ENCODE measurements around the gene SERF1B. TPM values are rescaled to one million over a fixed set of nuclear protein-coding genes. Genes with fewer than 3 reads are reported as not detected.
"Not testable (repeated sequence)": the region's sequence is repeated elsewhere in the genome, so short reads cannot be mapped to it uniquely, and the experiment has no call there.

Gene SERF1B
- polyA plus RNA-seq (ENCODE audit: insufficient read length in 4 of 4): 100 to 1,000 TPM in 1 of 4 donors, 10 to 100 TPM in 3; 67.7 to 109 (median 79.4) TPM

DNA sequence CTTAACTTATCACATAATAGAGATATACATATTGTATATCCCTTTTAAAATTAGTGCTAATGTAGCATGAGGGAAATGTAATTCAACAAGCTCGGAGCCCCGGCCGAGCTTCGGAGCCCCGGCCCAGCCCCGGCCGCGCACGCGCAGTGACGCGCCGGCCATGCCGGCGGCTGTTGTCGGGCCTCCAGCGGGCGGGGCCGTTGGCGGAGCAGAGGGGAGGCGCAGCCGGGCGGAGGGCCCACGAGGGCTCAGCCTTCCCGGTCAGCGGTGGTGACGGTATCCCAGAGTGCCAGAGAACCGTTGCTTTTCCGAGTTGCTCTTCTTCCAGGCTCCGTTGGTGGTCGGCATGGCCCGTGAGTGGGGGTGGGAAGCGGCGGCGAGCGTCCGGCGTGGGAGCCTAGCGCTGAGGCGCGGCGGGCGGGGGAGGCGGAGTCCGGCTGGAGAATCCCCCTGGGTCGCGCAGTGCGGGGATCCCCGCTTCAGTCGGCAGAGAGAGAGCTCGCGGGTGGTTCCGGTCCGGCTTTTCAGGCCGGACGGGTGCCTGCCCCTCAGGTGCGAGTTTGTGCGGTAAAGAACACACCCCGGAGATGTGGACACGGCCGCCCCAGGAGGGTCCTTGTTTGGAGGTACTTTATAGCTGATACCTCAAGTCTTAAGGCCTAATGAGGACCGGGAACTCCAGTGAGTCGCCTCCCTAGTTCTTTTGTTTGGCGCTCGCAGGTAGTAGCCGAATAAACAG, at the start of gene SERF1B:
Gene SERF1B (plus strand): TSS at position 146 of the 739 bp plus-strand sequence. CDS start 201 bp downstream, at position 347.
- not testable (repeated sequence) for DNase-seq (ENCODE audit: low read depth in 4 of 4, low spot score in 2 of 4)

GRCh38 chr5:69991713-69992112, 33.3 kb upstream of the SERF1B start:
- DNase-seq (ENCODE audit: low read depth in 4 of 4, low spot score in 2 of 4): not testable (repeated sequence)

GRCh38 chr5:69995535-69995934, 29.5 kb upstream of the SERF1B start:
- DNase-seq (ENCODE audit: low read depth in 4 of 4, low spot score in 2 of 4): not testable (repeated sequence)

DNA sequence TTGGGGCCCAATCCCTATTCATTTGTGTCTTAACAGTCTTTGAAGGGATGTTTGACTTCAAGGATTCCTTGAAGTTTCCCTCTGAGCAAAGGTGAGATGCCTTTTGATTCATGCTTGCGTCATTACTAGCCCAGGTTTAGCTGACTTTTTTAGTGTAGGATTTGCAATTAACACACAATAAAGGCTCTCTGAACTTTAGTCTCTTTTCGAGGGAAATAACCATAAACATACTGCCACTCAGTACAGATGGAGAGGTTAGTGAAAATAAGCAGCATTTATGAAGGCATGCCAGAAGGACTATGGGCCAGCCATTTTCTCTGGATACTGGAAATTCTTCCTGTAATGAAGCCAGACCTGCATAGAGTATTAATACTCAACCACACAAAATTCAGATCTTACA, 4.4 kb upstream of the SERF1B start:
- DNase-seq (ENCODE audit: low read depth in 4 of 4, low spot score in 2 of 4): not testable (repeated sequence)

DNA sequence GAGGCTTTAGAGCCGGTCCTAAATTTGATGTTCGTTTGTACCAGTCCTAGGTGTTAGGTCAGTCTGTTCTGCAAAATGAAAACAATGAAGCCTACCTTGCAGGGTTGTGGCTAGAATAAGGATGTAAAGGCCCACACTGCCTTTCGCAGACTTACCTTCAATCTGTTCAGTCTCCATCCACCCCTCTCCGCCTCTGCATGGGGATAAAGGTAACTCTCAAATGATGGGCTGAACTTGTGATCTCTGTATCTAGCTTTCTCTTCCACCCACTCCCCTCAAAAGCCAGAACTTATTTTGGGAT, 744 bp downstream of the SERF1B start:
- not testable (repeated sequence) for DNase-seq (ENCODE audit: low read depth in 4 of 4, low spot score in 2 of 4)

DNA sequence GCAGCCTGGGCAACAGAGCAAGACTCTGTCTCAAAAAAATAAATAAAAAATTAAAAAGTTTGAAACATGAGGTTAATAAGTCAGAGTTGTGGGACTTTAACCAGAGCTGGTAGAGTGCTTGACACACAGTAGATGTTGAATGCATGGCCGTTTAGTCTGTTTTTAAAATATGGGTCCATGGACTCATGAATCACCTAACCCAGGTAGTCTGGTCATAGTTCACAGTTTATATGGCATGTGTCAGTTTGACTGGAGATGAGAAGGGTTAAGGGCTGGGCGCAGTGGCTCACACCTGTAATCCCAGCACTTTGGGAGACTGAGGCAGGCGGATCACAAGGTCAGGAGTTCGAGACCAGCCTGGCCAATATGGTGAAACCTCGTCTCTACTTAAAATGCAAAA, 6.2 kb downstream of the SERF1B start:
- not testable (repeated sequence) for DNase-seq (ENCODE audit: low read depth in 4 of 4, low spot score in 2 of 4)

DNA sequence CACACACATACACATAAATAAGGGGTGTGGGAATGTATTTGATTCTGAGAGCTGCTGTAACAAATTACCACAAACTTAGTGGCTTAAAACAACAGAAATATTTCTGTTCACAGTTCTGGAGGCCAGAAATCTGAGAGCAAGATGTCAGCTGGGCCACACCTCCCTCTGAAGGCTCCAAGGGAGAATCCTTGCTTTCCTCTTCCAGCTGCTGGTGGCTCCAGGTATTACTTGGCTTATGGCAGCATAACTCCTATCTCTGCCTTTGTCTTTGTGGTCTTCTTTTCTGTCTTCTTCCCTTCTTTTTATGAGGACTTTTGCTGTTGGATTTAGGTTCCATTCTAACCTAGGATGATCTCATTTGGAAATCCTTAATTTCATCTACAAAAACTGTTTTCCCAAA, 16.4 kb downstream of the SERF1B start:
- not testable (repeated sequence) for DNase-seq (ENCODE audit: low read depth in 4 of 4, low spot score in 2 of 4)

DNA sequence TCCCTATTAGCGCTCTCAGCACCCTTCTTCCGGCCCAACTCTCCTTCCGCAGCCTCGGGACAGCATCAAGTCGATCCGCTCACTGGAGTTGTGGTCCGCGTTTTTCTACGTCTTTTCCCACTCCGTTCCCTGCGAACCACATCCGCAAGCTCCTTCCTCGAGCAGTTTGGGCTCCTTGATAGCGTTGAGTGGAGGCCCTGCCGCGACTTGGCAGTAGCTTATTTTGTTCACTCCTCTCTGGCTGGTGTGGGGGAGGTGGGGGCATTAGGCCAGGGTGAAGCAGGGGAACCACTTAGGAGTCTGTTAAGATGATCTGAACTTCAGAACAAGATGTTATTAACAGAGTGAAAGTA, 24.7 kb downstream of the SERF1B start:
- DNase-seq (ENCODE audit: low read depth in 4 of 4, low spot score in 2 of 4): not testable (repeated sequence)

DNA sequence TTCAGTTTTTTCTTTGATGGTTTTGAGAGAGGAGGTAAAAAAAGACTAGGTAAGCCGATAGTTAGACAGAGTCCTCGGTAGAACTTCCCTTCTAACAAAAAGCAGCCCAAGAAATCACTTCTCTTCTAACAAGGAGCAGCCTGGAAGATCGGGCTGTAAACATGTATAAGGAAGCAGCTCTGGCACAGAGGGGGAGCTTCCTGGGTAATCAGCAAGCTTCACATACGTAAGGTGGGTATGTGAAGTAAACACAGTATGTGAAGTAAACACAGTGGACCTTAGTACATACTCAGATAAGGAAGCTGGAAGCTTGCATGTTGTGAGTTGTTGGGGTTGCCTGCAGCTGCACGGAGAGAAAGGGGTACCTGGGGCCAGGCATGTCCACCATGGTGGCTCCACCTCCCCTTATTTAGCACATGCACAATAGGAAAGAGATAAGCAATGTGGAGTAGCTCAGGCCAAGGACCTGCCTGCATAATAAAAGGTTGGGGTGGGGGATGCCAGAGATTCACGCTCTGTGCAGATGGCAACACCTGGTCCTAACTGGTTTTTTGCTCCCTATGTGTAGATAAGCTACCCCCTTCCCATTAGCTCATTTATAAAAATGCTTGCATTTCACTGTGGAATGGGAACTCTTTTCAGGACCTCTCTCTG, 31.4 kb downstream of the SERF1B start:
- DNase-seq (ENCODE audit: low read depth in 4 of 4, low spot score in 2 of 4): not testable (repeated sequence)

DNA sequence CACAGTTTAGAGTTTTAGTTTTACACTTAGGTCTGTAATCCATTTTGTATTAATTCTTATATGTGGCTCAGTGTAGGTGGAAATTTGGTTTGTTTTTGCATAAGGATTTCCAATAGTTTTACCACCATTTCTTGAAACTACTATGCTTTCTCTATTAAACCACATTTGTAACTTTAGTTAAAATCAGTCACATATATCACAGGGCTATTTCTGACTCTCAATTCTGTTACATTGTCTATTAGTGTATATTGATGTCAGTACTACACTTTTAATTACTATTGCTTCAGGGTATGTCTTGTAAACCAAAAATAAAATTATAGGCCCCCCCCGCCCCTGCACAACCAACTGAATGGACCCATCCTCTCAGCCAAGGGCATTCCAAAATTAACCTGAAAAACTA, 32.1 kb downstream of the SERF1B start:
- not testable (repeated sequence) for DNase-seq (ENCODE audit: low read depth in 4 of 4, low spot score in 2 of 4)

- DNase-seq (ENCODE audit: low read depth in 4 of 4, low spot score in 2 of 4): not testable (repeated sequence)
Observed at GRCh38 chr5:70077632-70078031, 52.6 kb downstream of the SERF1B start.

- DNase-seq (ENCODE audit: low read depth in 4 of 4, low spot score in 2 of 4): not testable (repeated sequence)
Observed at GRCh38 chr5:70088907-70089464, 63.9 kb downstream of the SERF1B start.

DNA sequence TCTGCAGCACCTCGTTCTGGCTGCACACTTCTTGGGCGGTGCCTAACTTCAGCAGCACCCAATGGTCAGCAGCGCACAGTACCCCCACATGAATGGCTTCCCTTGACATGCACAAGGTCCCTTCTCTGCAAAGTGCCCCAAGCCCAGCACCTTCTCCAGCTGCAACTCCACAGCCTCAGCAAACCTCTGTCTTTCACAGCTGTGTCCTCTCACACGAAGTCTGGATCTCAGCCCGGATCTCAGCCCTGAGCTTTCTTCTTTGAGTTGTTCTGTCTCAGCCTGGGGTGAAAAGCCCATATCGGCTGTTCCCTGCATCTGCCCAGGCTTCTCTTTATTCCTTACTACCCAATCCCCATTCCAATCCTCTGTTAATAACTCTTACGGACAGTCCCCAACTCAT, 66.7 kb downstream of the SERF1B start:
- DNase-seq (ENCODE audit: low read depth in 4 of 4, low spot score in 2 of 4): not testable (repeated sequence)

Other genes starting within 250 kb of the SERF1B start
- 10 to 100 TPM; 46.8 to 82.9 (median 55.4) TPM for gene SMN2, start 24.4 kb downstream of the SERF1B start, polyA plus RNA-seq (ENCODE audit: insufficient read length in 4 of 4)

Measured in left renal cortex interstitium (tissue), 4 donors.